HEK293 (cell line): Measurements from ENCODE around the gene PREX1.

ENCODE experiments used
- CTCF ChIA-PET: fragments of 350-600 bp; formaldehyde crosslinking; extraction: SDS; loops from one replicate; lab custom pipeline; 2021; ENCODE audit warnings: antibody characterized with exemption; lab: Yijun Ruan, JAX
- POLR2A ChIA-PET: fragments of 300-600 bp; formaldehyde crosslinking; extraction: SDS; loops from one replicate; lab custom pipeline; 2020; ENCODE audit warnings: antibody characterized with exemption, inconsistent platforms; lab: Yijun Ruan, JAX
- H3K27ac ChIP-seq: fragments of 200-500 bp; sonication (Bioruptor generic); 2 replicates; pipeline ENCODE4 v1.5.1; 2014; ENCODE audit warnings: low read depth, low read length, control low read depth, inconsistent platforms; ENCODE audit errors: extremely low read depth
- H3K36me3 ChIP-seq, 2 experiments: fragments of 200-500 bp in 1 of 2; sonication (Bioruptor generic) in 1 of 2; 1 replicate in 1 of 2; 2 replicates in 1 of 2; pipeline ENCODE4 v1.5.1; 2014 to 2017; ENCODE audit warnings: inconsistent platforms in 2 of 2, low read length in 2 of 2; ENCODE audit not compliant: control insufficient read depth in 2 of 2, insufficient read depth in 1 of 2
- H3K4me1 ChIP-seq: fragments of 200-500 bp; sonication (Bioruptor generic); 2 replicates; pipeline ENCODE4 v1.5.1; 2014; ENCODE audit warnings: mild to moderate bottlenecking, low read length, inconsistent platforms; ENCODE audit not compliant: control insufficient read depth, insufficient read depth
- H3K4me3 ChIP-seq: 2 replicates; pipeline ENCODE4 v1.5.1; 2011; ENCODE audit warnings: low read depth, mild to moderate bottlenecking, control low read depth, low read length, moderate library complexity
- H3K9me3 ChIP-seq: fragments of 200-500 bp; sonication (Bioruptor generic); 2 replicates; pipeline ENCODE4 v1.5.1; 2014; ENCODE audit warnings: low read depth, low read length, inconsistent platforms; ENCODE audit not compliant: control insufficient read depth, insufficient read depth
- GLIS1 ChIP-seq: fragments of 450-650 bp; formaldehyde crosslinking; IDR thresholded peaks from 2 replicates; pipeline ENCODE4 v1.5.1; 2016; ENCODE audit warnings: missing biosample characterization, missing genetic modification characterization
- OSR2 ChIP-seq: fragments of 450-650 bp; formaldehyde crosslinking; IDR thresholded peaks from 2 replicates; pipeline ENCODE4 v1.5.1; 2016; ENCODE audit warnings: missing biosample characterization, missing genetic modification characterization
- ZBTB17 ChIP-seq: fragments of 450-650 bp; formaldehyde crosslinking; IDR thresholded peaks from 2 replicates; pipeline ENCODE4 v1.5.1; 2016; ENCODE audit warnings: missing biosample characterization, missing genetic modification characterization
- ZBTB48 ChIP-seq: fragments of 450-650 bp; formaldehyde crosslinking; IDR thresholded peaks from 2 replicates; pipeline ENCODE4 v1.5.1; 2016; ENCODE audit warnings: missing biosample characterization, missing genetic modification characterization
- ZIC2 ChIP-seq: fragments of 450-650 bp; formaldehyde crosslinking; IDR thresholded peaks from 2 replicates; pipeline ENCODE4 v1.5.1; 2016; ENCODE audit warnings: missing biosample characterization, missing genetic modification characterization
- ZNF114 ChIP-seq: fragments of 450-650 bp; formaldehyde crosslinking; IDR thresholded peaks from 2 replicates; pipeline ENCODE4 v1.5.0; 2017; ENCODE audit warnings: missing biosample characterization, missing genetic modification characterization
- ZNF239 ChIP-seq: fragments of 450-650 bp; formaldehyde crosslinking; IDR thresholded peaks from 2 replicates; pipeline ENCODE4 v1.5.1; 2016; ENCODE audit warnings: missing biosample characterization, missing genetic modification characterization
- ZNF544 ChIP-seq: fragments of 450-650 bp; formaldehyde crosslinking; IDR thresholded peaks from 2 replicates; pipeline ENCODE4 v1.5.0; 2017; ENCODE audit warnings: missing biosample characterization, missing genetic modification characterization
- ZNF561 ChIP-seq: fragments of 450-650 bp; IDR thresholded peaks from 2 replicates; pipeline ENCODE4 v1.5.1; 2018; ENCODE audit warnings: missing biosample characterization, missing genetic modification characterization, borderline replicate concordance
- ZNF629 ChIP-seq: fragments of 450-650 bp; formaldehyde crosslinking; IDR thresholded peaks from 2 replicates; pipeline ENCODE4 v1.5.1; 2017; ENCODE audit warnings: missing biosample characterization, missing genetic modification characterization
- ZNF654 ChIP-seq: fragments of 450-650 bp; formaldehyde crosslinking; IDR thresholded peaks from 2 replicates; pipeline ENCODE4 v1.5.1; 2016; ENCODE audit warnings: low read depth, missing biosample characterization, missing genetic modification characterization
- ZNF658 ChIP-seq: fragments of 450-650 bp; formaldehyde crosslinking; IDR thresholded peaks from 2 replicates; pipeline ENCODE4; 2016; ENCODE audit warnings: missing biosample characterization, missing genetic modification characterization
- ZNF768 ChIP-seq: fragments of 450-650 bp; formaldehyde crosslinking; IDR thresholded peaks from 2 replicates; pipeline ENCODE4 v1.5.1; 2018; ENCODE audit warnings: missing biosample characterization, mild to moderate bottlenecking, missing genetic modification characterization
- ZNF837 ChIP-seq: fragments of 450-650 bp; formaldehyde crosslinking; IDR thresholded peaks from 2 replicates; pipeline ENCODE4 v1.5.1; 2016; ENCODE audit warnings: missing biosample characterization, missing genetic modification characterization
- TF ChIP-seq, protein P1 (sequence below): fragments of 450-650 bp; formaldehyde crosslinking; IDR thresholded peaks from 2 replicates; pipeline ENCODE4 v1.5.0; 2017; ENCODE audit warnings: missing biosample characterization, missing genetic modification characterization, borderline replicate concordance
- TF ChIP-seq, protein P2 (sequence below): fragments of 450-650 bp; formaldehyde crosslinking; IDR thresholded peaks from 2 replicates; pipeline ENCODE4 v1.5.1; 2016; ENCODE audit warnings: missing biosample characterization, missing genetic modification characterization

PREX1 gene

DNA sequence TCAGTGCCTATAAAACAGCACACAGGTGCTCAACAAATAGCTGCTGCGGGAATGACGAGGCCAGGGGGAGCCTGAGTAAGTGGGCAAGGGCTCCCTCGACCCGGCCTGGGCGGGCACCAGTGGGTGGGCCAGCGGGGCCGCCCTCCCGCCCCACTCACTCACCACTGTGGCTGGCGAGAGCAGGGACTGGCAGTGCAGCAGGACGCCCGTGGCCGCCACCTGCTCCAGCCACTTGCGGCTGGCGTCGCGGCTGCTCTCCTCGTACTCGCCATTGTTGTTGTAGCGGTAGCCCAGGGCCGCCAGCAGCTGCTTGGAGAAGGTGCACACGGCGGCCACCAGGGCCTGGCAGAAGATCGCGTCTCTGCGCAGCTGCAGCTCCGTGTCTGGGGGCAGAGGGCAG, 191.5 kb downstream of the PREX1 start:
- CTCF ChIA-PET, result interaction anchor here (0.6 to 2.0 kb wide), 7 partner anchors 13 to 979 kb away, joined by 3 to 15 read pairs (median 5); no protein-coding TSS in a partner anchor
- no peaks in the 10 kb centered on the region for H3K9me3 ChIP-seq
- no peak overlapping the region for H3K27ac ChIP-seq
- TF ChIP-seq, protein P1, sequence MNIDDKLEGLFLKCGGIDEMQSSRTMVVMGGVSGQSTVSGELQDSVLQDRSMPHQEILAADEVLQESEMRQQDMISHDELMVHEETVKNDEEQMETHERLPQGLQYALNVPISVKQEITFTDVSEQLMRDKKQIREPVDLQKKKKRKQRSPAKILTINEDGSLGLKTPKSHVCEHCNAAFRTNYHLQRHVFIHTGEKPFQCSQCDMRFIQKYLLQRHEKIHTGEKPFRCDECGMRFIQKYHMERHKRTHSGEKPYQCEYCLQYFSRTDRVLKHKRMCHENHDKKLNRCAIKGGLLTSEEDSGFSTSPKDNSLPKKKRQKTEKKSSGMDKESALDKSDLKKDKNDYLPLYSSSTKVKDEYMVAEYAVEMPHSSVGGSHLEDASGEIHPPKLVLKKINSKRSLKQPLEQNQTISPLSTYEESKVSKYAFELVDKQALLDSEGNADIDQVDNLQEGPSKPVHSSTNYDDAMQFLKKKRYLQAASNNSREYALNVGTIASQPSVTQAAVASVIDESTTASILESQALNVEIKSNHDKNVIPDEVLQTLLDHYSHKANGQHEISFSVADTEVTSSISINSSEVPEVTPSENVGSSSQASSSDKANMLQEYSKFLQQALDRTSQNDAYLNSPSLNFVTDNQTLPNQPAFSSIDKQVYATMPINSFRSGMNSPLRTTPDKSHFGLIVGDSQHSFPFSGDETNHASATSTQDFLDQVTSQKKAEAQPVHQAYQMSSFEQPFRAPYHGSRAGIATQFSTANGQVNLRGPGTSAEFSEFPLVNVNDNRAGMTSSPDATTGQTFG (tag by site-specific recombination), result no peak
- TF ChIP-seq ZNF239, result no peak
- TF ChIP-seq ZNF561 (tag by site-specific recombination), result no peak
- no peak for TF ChIP-seq ZNF114 (tag by site-specific recombination)
- TF ChIP-seq ZNF658 (tag by site-specific recombination), result no peak
- TF ChIP-seq ZNF837 (tag by site-specific recombination), result no peak
- H3K36me3 ChIP-seq, result peaks cover 0 to 4% of the 10 kb centered on the region in 2 experiments; a peak in 1 of 3 replicates
- no peak overlapping the region for H3K4me3 ChIP-seq
- H3K4me1 ChIP-seq, result no peaks in the 10 kb centered on the region
- POLR2A ChIA-PET, result no interaction called here

DNA sequence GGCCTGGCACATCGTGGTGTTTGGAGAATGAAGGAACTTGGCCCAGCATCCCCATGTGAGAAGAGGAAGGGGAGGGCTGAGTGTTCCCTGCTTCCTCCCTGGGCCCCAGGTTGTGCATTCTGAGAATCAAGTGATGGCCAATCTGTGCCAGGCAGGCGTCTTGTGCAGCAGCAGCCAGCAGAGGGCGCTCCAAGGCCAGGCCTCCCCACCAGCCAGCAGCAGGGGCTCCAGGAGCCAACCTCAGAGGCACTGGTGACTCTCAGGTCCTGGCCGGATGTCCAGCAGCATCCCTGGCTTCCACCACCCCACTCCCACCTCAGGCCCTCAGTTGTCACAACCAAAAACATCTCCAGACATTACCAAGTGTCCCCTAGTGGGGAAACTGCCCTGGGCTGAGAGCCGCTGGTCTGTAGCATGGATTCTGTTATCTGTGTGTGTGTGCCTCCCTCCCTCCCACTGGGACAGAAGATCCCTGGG, 192.0 kb downstream of the PREX1 start:
- Histone ChIP-seq H3K4me3 (no peak overlapping the region), H3K4me1 (no peaks in the 10 kb centered on the region), H3K27ac (no peak overlapping the region), H3K36me3 (peaks cover 0 to 4% of the 10 kb centered on the region in 2 experiments; a peak in 1 of 3 replicates), H3K9me3 (no peaks in the 10 kb centered on the region)
- ChIA-PET POLR2A (no interaction called here), CTCF (interaction anchor here (0.6 to 2.0 kb wide), 15 partner anchors 8 to 979 kb away, joined by 3 to 15 read pairs (median 3); no protein-coding TSS in a partner anchor)
- TF ChIP-seq ZNF629 (tag by site-specific recombination) (no peak), OSR2 (tag by site-specific recombination) (0 out of 2 replicates have a peak, but pooled peaks have one; percentile 35), GLIS1 (tag by site-specific recombination) (peak; percentile 19; the same call in 1 of the 2 replicates), ZNF654 (tag by site-specific recombination) (peak; percentile 95), ZIC2 (peak; percentile 61), ZNF544 (tag by site-specific recombination) (no peak), ZBTB17 (0 out of 2 replicates have a peak, but pooled peaks have one; percentile 19), ZNF768 (tag by site-specific recombination) (no peak)
- TF ChIP-seq, protein P2, sequence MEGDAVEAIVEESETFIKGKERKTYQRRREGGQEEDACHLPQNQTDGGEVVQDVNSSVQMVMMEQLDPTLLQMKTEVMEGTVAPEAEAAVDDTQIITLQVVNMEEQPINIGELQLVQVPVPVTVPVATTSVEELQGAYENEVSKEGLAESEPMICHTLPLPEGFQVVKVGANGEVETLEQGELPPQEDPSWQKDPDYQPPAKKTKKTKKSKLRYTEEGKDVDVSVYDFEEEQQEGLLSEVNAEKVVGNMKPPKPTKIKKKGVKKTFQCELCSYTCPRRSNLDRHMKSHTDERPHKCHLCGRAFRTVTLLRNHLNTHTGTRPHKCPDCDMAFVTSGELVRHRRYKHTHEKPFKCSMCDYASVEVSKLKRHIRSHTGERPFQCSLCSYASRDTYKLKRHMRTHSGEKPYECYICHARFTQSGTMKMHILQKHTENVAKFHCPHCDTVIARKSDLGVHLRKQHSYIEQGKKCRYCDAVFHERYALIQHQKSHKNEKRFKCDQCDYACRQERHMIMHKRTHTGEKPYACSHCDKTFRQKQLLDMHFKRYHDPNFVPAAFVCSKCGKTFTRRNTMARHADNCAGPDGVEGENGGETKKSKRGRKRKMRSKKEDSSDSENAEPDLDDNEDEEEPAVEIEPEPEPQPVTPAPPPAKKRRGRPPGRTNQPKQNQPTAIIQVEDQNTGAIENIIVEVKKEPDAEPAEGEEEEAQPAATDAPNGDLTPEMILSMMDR (tag by site-specific recombination), result peak; percentile 87

DNA sequence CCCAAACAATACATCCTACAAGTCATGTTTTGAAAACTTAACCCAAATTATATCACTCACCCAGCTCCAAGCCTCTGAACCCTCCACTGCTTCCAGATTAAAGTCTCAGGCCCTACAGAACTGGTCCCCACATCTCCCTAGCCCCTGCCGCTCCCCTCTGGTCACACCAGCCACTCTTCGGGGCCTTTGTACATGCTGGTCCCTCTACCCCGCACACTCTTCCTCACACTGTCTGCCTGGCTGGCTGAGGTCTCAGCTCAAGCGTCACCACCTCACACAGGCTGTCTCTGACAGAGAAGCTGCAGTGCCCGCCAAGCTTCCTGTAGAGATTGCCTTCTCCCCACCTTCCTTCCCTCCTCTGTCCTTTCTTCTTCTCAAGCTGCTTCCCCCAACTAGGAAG, 192.4 kb downstream of the PREX1 start:
- no peak for TF ChIP-seq ZBTB48 (tag by site-specific recombination)
- ChIA-PET POLR2A (no interaction called here), CTCF (interaction anchor here (0.6 to 2.0 kb wide), 12 partner anchors 8 to 606 kb away, joined by 3 to 15 read pairs (median 4); no protein-coding TSS in a partner anchor)
- no peaks in the 10 kb centered on the region for H3K4me1 ChIP-seq
- H3K27ac ChIP-seq, result no peak overlapping the region
- no peak overlapping the region for H3K4me3 ChIP-seq
- peaks cover 0 to 4% of the 10 kb centered on the region in 2 experiments; a peak in 1 of 3 replicates for H3K36me3 ChIP-seq
- no peaks in the 10 kb centered on the region for H3K9me3 ChIP-seq
